Limb (tissue), 2 donors: Measurements from ENCODE around the gene FANCE.
"Not testable (repeated sequence)": the region's sequence is repeated elsewhere in the genome, so short reads cannot be mapped to it uniquely, and the experiment has no call there.

Experiments used
- DNase-seq, 2 donors: peaks; one replicate each; pipeline ENCODE4 v3.0.0-alpha.2; 2016; ENCODE audit errors: extremely low spot score in 2 of 2

The FANCE gene

GRCh38 chr6:35496841-35497570 lies 44.9 kb downstream of the FANCE start, which contains the start of gene TEAD3:
Gene TEAD3, minus strand, starts transcription at chr6:35497079.
- DNase-seq, result peak; percentile 77 to 91

DNA sequence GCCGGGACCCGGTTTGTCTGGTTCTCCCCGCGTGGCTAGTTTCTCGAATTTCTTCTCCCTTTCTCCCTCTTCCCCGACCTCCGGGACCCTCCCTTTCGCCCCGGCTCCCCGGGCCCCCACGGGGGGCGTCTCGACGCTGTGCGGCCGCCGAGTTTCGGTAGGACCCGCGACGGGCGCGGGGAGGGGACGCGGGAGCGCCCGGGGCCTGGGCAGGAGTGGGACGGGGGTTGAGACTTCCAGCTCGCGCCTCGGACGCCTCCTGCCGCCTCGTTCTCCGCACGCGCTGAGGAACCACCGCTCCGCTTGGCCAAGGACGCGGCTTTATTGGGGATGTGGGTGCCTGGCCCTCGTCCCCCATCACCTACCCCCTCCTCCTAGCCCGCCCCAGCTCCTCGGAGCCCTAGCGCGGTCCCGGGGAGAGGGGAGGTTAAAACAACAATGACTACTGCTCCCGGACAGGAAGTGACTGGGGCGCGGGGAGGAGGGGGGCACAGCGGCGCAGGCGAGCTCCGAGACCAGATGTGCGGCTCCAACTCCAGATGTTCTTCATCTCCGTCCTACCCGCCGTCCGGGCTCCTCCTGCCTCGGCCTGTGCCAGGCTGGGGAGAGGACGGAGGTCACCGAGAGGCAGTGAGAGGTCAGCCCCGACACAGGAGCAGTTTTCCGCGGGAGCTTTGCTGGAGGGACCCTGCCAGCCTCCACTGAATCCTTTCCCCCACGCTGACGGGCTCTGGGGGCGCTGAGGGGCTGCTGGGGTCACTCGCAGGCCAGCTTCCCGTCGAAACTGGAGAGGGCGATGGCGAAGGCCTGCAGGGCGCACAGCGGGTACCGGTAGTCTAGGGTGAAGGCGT lies 45.7 kb downstream of the FANCE start:
- DNase-seq, result peak; percentile 82 to 87

DNA sequence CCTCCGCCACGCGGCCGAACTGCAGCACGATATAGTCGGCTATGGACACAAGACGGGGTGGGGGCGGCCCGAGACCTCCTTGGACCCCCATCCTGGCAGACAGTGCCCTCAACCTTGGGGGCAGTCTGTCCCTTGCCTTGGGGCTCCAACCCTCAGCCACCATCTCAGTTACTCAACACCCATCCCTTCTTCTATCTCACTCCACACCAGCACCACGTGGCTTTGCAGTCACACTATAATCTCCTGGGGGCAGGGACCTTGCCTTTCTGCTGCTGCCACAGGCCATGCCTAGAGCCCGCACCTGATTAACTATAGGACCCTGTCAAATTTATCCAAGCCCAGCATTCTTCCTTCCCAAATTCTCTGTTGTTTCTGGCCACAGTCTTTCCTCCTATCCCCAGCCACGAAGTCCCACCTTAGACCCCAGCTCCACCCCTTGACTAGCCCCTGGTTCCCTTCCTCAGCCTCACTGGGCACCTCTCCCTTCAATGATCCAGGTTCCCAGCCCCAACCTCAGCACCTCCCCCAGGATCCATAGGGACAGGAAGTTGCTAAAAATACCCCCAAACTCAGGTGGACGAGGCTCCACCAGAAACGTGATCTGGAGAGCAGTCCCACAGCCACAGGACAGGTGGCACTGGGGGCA lies 46.4 kb downstream of the FANCE start:
- DNase-seq, result no peak

DNA sequence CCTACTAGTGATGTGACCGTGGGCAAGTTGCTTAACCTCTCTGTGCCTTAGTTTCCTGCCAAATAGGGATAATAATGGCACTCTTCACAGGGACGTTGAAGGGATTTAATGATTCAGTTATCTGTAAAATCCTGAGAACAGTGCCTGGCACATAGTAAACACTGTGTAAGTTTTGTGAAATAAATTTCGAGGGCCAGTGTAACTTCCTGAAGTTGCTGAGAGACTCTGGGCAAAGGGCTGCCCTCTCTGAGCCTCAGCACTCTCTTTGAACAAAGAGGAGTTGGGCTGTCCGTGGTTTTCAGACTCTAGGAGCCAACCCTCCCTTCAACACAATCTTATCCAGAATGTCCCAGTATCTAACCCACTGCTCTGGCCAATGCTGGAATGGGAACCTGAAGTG lies 47.2 kb downstream of the FANCE start:
- DNase-seq, result no peak

GRCh38 chr6:35500782-35501181 lies 48.6 kb downstream of the FANCE start:
- DNase-seq, result no peak

DNA sequence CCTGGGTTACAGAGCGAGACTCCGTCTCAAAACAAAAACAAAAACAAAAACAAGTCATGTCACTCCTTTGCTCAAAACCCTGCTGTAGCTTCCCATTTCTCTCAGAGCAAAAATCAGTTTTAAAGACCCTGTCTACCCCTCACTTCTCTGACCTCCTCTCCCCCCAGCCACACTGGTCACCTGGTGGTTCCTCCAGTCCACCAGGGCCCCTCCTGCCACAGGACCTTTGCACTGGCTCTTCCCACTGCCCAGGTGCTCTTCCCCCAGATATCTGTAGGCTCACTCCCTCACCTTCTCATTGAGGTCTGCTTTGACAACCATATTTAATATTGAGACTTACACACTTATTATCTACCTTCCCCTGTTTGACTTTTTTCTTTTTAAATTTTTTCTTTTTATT lies 49.6 kb downstream of the FANCE start:
- no peak for DNase-seq

GRCh38 chr6:35503534-35503933 lies 51.4 kb downstream of the FANCE start:
- no peak for DNase-seq

DNA sequence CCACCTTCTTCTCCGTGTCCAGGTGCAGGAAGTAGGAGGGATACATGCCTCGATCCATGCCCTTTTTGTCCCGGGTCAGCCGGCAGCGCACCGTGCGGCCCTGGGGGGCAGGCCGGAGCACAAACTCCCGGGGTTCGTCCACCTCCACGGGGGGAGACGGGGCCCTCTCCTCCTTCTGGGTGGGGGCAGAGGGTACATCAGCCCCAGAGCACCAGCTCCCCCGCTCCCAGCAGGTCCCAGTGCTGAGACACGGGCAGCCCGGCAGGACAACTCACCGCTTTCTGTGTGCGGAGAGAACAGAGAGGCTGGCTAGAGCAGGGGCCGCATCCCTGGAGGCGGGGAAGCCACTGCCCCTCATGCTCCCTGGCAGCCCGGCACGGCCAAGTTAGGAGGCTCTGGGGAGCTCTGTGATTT lies 53.9 kb downstream of the FANCE start:
- DNase-seq, result no peak

GRCh38 chr6:35506536-35506935 lies 54.4 kb downstream of the FANCE start:
- no peak for DNase-seq

DNA sequence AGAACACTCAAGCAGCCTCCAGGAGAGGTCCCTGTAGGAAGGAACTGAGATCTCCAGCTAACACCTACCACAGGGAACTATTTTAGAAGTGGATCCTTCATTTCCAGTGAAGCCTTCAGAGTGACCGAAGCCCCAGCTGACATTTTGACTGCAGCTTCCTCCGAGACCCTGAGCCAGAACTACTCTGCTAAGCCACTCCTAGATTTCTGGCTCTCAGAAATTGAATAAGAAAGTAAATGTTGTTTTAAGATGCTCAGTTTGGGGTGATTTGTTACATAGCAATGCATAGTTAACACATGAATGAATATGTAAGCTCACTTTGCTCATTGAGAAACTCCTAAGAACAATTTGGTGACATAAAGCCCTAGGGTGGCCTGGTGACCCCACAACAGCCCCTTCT lies 55.1 kb downstream of the FANCE start:
- no peak for DNase-seq

DNA sequence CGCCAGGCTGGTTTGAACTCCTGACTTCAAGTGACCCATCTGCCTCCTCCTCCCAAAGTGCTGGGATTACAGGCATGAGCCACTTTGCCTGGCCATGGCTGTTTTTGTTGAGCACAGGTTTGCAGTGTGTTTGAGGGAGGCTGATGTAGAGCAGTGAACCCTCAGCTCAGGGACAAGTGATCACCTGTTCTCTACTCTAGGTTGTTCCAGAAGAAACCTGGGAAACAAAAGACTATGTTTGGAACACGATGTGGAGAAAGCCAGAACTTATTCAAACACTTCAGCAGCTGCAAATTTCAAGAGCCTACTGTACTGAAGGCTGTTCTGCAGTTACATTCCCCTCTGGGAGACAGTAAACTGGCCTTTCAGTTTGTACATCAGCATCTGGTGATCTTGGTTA lies 55.9 kb downstream of the FANCE start:
- DNase-seq, result no peak

DNA sequence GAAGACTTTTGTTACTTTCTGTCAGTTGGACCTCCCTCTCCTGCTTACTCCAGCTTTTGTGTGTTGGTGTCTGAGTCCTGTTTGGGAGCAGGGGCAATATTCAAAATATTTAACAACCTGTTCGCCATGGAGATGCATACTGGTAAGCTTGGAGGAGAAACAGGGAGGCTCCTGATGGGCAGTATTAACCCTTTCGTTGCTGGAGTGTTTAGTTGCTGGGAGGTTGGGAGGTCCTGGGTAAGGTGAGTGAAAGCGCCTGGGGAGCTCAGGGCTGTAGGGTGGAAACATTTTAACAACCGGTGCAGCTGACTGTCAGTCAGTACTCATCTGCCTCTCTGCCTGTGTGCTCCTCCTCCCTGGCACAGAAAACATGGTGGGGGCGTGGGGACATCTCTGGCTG lies 56.4 kb downstream of the FANCE start:
- no peak for DNase-seq

- no peak for DNase-seq
These were observed 58.9 kb downstream of the FANCE start for GRCh38 chr6:35510916-35511561.

DNA sequence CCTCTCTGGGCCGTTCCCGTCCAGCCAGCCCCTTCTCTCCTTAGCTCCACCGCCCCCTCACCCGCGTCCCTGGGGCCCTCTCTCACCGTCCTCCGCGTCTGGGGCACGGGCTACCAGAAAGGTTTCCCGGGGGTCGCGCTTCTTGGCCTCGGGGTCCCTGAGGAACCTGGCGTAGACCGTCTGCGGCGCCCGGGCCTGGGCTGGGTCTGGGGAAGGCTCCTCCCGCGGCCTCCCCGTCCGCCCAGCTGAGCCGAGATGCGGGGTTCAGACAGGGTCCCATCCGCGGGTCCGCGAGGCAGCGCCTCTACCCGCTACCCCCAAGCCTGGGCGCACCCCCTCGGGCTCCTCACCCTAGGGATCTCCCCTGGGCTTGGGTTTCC lies 59.4 kb downstream of the FANCE start:
- no peak for DNase-seq

- DNase-seq, result no peak
These were observed 59.9 kb downstream of the FANCE start for GRCh38 chr6:35512006-35512405.

GRCh38 chr6:35512740-35513139 lies 60.6 kb downstream of the FANCE start, which contains the start of gene TULP1:
Gene TULP1, minus strand, starts transcription at chr6:35512896. Its CDS starts 38 bp downstream, at chr6:35512858.
- no peak for DNase-seq

DNA sequence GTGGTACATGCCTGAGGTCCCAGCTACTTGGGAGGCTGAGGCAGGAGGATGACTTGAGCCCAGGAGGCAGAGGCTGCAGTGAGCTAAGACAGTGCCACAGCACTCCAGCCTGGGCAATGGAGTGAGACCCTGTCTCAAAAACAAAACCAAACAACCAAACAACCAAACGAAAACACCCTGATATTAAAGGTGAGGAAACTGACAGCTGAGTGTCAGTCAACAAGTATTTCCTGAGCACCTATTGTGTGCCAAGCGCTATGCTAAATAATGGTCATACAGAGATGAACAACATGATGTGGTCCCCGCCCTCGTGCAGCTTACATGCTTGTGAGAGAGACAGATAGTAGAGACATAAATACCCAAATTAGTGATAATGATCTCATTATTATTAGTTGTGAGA lies 62.4 kb downstream of the FANCE start:
- no peak for DNase-seq

DNA sequence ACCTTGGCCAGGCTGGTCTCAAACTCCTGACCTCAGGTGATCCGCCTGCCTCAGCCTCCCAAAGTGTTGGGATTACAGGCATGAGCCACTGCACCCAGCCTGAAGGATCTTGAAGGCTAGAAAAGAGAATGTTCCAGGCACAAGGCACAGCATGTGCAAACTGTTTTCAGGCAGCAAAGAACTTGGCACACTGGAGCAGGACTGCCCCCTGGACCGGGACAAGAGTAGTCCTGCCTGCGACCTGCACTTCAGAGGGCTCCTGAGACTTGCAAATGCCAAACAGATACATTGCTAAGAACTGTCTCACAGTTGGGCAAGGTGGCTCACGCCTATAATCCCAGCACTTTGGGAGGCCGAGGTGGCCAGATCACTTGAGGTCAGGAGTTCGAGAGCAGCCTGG lies 63.8 kb downstream of the FANCE start:
- DNase-seq, result not testable (repeated sequence)
